GM11168 (cell line): ENCODE measurements around the gene FAM72C.
"Not testable (repeated sequence)": the region's sequence is repeated elsewhere in the genome, so short reads cannot be mapped to it uniquely, and the experiment has no call there.

Experiments
- in situ Hi-C: fragments of 300-500 bp; cut with MboI; formaldehyde crosslinking; loops from one replicate; pipeline ENCODE4 v1.12.0; 2022; ENCODE audit warnings: low sequenced_read_pairs; ENCODE audit not compliant: unreplicated experiment

FAM72C gene

DNA sequence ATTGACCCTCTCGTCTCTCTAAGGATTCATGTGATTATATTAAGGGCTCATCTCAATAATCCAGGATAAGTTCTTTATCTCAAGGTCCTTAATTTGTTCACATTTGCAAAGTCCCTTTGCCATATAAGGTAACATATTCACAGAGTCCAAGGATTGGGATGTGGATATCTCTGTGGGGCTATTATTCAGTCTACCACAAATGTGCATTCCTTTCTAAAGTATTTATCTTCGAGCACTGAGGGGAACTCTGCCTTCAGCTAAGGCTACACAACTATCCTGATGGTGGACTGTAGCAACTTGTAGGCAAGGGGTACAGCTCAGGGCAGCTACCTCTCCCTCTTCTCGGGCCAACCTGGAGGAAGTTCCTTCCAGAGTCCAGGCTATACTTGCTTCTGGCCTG, 53.2 kb downstream of the FAM72C start:
- in situ Hi-C loops = not testable (repeated sequence)

DNA sequence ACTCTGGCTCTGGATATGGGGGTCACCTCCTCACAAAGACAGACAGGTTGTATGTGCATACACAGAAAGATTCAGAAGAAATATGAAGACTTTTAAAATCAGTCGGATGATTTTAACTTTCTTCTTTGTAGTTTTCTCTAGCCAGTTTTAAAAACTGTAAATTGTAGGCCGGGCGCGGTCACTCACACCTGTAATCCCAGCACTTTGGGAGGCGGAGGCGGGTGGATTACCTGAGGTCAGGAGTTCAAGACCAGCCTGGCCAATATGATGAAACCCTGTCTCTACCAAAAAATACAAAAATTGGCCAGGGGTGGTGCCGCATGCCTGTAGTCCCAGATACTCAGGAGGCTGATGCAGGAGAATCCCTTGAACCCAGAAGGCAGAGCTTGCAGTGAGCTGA, 58.1 kb downstream of the FAM72C start:
- in situ Hi-C loops = not testable (repeated sequence)
